ENCODE measurements around the gene GMPPB.
"Not testable (repeated sequence)": the region's sequence is repeated elsewhere in the genome, so short reads cannot be mapped to it uniquely, and the experiment has no call there.

The GMPPB gene

DNA sequence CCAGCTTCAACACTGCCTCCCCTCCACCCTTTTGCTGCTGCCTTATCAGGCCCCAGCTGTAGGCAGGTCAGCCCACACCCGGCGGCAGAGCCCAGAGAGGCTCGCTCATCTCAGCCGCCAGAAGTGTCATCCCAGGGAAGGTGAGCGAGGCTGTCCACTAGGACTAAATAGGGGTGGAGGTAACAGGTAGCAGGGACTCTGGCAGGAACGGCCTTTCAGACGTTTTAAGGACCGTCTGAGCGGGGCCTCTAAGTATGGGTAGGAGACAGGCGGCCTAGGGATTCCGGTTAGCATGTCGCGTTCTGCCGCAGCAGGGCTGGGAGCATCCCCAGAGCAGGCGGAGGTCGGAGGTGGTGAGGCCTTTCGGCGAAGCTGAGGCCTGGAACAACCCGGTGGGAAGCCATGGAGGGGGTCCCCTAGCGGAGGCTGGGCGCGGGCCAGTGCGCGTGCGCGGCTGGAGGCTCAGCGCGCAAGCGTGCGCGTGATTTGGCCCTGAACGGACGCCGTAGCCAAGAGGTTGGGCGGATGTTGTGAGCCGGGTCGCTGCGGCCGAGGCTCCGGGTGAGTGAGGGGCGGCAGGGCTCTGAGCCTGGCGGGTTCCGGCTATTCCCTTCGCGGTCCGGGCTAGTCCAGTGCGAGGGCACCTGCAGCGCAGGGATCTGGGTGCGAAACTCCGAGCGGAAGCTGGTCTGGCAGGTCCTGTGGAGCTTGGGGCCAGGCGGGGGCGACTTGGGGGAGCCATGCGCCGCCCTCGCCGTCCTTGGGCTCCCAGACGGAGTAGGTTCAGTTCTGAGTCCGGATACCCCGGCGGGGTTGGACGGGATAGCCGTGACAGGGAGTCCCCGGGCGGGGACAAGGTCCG is 34.5 kb downstream of the GMPPB start, which contains the start of the genes MST1 and RNF123:
Gene MST1, minus strand, starts transcription at position 429 of the 862 bp plus-strand sequence. CDS start 783 bp downstream, outside the sequence.
Gene RNF123, plus strand, starts transcription at position 512 of the 862 bp plus-strand sequence. CDS start 1,609 bp downstream, outside the sequence.
- no peak for DNase-seq

DNA sequence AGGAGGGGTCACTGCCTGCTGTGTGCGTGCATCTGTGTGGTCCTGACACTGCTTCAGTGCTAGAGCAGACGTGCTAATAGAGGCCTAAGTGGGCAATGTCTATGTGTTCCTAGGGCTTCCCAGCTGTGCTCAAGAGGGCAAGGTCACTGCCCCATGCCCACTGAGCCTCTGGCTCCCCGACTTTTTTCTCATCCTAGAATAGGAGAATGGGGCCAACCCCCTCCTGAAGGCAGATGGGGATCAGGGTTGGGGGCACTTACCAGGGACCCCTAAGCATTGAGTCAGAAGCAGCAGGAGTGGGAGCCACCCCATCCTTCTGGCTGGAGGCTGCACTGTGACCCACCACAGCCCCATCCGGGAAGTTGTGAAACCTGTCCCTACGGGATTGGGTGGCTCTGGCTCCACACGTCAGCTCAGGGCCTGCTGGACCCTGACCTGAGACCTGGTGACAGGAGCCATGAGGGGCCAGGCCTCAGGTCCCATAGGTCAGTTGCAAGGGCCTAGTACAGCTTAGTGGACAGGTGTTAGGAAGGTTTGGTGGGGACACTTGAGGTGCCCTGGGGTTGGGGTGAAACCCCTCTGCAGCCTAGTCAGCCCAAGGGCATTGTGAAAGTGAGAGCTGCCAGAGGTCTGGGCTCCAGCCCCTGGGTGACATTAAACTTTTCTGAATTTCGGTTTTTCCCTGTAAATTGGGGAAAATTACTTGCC is 35.3 kb downstream of the GMPPB start:
- not testable (repeated sequence) for DNase-seq

DNA sequence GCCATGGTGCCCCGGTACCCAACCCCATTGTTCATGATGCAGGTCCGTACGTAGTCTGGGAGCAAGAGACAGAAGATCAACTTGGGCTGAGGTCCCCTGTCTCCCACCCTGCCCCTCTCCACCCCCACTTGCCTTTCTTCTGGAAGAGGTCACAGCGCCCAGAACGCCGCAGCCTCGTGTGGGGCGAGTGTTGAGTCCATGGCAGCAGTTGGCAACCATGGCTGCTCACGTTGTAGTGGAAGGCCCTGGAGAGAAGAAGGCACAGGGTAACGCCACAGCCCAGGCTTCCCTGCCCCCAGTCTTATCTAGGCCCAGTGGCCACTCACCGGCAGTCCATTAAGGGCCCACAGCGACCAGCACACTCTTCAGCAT is 36.3 kb downstream of the GMPPB start:
- not testable (repeated sequence) for DNase-seq

DNA sequence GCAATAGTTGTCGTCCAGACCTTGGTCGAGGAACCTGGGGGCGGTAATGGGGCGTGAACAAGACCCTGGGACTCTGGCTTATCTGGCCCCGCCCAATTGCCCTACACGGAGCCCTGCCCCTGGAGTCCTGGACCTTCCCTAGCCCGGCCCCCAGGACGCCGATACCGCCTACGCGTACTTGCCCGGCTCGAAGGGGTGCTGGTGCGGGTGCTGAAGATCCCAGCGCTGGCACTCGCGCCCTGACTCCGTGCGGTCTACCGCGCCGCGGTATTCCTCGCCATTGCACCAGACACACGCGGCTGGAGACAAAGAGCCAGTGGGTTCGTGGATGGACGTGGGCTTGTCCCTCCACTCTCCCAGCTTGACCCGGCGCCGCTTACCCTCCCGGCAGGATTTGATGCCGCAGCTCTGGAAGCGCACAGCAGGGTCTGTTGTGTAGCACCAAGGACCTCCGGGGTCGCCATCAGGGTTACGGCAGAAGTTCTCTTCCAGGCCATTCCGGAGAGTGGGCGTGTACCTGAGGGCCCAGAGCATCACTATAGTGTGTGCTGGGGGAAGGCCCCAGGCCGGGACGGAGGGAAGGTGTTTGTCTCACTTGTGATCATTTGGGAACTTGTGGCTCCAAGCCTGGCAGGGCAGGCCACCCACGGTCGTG is 36.9 kb downstream of the GMPPB start:
- DNase-seq, result not testable (repeated sequence)

DNA sequence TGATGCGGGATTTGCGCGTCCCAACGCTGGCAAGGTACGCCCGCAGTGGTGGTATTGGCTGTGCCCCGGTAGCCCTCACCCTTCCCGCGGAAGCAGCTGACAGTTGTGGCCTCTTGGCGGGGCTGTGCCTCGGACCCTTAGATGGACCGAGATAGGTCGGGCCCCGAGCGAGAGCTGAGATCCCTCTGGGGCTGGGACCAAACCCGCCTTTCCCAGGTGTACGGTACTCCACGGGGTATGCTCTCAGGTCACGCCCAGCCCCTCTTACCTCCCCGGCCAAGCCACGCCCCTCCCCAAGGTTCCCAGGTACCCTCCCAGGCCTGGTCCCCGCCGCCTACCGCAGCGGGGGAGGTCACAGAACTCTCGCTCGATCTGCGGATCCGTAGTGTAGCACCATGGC is 37.4 kb downstream of the GMPPB start:
- DNase-seq, result not testable (repeated sequence)

DNA sequence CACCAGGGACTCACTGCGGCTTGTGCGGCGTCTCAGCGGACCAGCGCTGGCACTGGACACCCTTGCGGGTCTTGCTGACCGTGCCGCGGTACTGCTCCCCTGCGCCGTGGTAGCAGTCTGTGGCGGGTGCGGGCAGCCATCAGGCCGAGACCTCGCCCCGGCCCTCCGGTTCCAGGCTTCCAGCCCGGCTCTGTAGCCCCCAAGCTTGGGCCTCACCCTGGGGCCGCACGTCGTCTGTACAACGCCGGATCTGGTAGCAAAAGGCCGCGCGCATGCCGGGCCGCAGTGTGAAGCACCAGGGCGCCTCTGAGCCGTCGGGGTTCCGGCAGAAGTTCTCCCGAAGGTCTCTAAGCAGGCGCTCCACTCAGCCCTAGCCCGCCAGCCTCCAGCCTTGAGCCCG is 37.9 kb downstream of the GMPPB start:
- not testable (repeated sequence) for DNase-seq

DNA sequence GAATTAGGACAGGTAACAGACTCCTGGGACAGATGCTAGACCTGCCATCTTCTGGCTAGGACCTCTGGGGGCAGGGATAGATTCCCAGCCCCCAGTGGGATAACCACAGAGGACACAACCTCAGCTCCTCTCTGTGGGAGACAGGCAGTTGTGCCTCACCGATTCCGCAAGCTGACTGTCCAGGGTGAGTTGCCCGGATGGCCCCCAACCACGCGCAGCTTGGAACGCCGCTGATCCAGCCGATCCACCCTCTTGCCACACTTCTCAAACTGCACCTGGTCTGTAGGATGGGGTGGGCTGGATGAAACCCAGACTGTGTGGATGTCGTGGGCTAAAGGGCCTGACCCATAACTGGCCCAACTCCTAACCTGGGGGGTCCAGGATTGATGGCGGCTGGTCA is 38.6 kb downstream of the GMPPB start:
- DNase-seq, result not testable (repeated sequence)

DNA sequence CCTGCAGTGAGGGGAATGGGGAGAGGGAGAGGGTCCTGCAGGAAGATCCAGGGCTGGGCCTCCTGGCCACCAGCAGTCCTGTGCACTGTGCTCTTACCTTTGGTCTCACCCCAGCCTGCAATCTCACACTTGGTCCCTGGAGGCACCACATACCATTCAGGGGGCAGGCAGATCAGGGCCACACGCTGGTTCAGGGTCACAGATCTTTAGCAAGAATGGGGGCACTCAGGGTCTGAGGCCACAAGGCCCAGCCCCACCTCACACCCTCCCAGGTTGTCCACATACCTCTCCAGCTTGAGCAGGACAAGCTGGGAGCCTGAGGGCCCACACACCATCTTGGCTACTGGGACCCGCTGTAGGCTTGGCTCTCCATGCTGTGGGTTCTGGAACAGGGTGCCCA is 39.3 kb downstream of the GMPPB start:
- not testable (repeated sequence) for DNase-seq

DNA sequence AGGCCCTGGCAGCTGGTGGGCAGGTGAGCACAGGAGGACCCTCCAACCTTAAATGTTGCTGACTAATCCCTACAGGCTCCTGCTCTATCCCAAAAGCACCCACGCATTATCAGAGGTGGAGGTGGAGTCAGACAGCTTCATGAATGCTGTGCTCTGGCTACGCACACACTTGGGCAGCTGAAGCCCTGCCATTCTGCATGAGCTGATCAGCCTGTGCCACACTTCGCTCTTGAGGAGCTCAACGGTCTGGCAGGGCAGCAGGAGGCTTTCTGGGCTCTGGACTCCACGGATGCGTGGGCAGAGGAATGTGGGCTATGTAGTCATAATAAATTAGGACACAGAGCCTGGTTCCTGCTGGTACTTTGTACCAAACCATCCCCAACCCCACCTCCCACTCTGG is 40.6 kb downstream of the GMPPB start:
- no peak for DNase-seq

DNA sequence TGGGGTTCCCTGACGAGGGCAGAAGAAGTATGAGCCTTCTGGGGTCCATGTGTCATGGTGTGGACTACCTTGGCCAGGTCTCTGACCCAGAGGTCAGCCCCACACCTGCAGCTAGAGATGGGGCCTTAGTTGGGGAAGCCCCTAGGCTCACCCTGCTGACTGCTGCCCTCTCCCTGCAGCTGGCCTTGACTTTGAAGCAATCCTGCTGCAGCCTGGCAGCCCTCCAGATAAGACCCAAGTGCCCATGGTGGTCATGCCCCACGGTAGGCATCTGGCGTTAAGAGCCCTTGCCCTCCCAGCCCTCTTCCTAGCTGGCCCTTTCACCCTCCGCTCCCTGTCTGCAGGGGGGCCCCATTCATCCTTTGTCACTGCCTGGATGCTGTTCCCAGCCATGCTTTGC is 42.2 kb downstream of the GMPPB start:
- no peak for DNase-seq

DNA sequence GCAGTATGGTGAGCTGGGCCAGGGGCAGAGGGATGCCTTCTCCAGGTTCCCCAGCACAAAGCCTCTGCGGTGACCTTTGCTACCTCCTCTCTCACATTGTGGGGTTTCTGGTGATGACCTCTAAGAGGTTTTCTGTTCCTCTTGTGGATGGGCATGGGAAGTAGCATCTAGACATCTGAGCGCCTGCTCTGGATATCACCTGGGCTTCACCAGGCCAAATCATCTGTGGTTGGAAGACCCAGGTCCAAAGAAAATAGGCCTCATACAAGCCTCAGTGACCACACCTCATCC is 42.6 kb downstream of the GMPPB start:
- DNase-seq, result no peak

DNA sequence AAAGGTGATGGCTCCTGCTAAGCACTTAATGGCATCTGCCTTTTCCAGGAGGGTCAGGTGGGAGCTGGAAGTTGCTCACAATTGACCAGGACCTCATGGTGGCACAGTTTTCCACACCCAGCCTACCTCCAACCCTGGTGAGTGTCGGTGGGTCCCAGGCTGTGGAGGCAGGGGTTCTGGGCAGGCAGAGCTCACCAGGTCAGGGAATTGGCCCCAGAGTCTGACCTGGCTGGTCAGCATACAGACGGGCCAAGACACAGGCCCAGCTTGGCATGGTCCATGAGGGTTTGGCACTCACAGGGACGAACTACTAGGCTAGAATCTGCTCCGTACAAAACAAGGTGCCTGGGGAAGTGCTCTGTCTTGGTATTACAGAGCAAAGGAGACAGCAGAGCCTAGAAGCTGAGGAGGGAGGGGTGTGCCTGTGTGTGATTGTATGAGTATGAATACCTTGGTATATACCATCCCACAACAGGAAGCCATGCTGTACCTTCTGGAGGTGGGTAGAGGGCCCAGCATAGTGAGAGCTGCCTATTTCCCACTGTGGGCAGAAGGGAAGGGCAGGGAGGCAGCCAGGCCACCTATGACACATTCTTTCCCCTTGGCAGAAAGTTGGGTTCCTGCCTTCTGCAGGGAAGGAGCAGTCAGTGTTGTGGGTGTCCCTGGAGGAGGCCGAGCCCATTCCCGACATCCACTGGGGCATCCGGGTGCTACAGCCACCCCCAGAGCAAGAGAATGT is 43.1 kb downstream of the GMPPB start:
- DNase-seq, result no peak

DNA sequence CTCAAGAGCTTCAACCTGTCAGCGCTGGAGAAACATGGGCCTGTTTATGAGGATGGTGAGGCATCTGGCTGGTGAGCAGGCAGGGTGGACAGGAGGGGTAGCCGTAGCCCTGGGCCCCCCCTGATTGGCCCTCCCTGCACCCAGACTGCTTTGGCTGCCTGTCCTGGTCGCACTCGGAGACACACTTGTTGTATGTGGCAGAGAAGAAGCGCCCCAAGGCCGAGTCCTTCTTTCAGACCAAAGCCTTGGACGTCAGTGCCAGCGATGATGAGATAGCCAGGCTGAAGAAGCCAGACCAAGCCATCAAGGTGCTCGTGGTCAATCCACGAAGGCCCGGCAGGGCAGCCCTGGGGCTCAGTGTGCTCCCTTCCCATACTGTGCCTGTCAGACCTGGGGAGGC is 47.8 kb downstream of the GMPPB start:
- no peak for DNase-seq

DNA sequence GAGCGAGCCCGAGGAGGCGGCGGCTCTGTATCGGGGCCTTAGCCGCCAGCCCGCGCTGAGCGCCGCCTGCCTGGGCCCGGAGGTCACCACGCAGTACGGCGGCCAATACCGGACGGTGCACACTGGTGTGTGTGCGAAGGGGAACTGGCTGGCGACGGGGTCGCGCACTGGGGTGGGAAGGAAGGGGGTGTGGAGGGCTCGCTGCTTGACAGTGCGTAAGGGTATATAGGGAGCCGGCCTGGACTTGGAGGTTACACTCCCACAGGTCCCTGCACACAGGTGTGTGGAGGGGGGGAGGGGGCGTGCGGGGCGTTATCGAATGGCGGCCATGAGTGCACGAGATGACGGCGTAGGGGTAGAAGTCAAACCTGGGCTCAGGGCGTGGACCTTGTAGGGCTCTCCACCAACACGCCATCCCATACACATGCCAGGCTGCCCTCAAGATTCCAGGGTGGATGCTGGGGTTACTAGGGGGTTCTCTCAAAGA is 49.2 kb downstream of the GMPPB start:
- DNase-seq, result no peak

DNA sequence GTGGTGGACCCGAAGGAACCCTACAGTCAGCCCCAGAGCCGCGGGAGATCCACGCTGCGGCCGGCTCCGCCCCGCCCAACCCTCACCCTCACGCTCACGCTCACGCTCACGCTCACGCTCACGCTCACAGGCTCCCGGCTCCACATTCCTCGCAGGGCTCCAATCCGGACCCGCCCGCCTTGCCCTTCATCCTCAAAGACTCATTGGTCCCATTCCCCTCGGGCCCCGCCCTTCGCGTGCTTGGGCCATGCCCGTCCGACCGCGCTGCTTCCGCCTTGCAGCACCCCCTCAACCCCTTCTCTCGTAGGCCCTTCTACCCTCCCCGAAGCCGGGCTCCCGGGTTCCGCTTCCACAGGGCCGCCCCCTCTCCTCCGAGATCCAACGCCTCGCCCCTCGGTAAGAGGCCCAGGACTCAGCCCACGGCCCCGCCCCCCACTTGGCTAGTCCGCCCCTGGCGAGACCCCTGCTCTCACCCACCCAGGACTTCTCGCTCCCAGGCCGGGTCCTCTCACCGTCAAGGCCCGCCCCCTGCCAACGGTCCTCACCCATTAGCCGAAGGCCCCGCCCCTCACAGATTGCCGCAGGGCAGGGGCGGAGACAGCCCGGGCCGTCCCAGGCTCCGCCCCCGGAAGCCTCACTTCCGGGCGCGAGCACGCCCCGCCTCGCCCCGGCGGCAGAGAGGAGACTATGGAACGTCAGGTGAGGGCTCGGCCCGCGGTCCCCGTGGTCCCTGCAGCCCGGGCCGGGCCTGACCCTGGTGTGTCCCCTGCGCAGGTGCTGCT is 49.8 kb downstream of the GMPPB start, which contains the start of gene APEH:
Gene APEH, plus strand, starts transcription at position 637 of the 782 bp plus-strand sequence. Its CDS starts 51 bp downstream, at position 688.
- DNase-seq, result no peak

DNA sequence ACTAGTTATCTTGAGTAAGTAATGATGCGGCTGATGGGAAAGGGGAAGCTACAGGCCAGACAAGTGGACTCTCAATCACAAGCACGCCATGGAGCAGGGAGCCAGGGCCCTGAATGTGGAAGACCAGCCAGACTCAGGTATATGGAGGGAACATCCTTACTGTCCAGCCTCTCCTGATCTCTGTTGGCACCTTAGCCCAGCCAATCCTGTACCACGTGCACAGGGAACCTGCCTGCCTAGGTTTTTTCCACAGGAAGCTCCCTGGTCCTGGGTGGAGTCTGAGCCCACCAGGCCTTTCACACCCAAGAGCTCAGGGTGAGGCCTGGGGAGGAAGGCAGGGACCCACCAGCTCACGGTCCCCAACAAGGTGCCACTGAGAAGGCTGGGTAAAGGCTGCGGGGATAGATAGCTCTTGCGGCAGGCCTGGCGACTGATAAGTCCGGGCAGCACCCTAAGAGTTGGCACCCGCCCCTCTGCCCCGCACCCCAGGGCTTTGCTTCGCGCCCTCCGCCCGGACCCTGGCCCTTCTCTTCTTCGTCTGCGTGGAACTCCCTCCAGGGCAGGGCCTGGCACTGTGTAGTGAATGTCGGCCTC is 50.5 kb downstream of the GMPPB start:
- no peak for DNase-seq

DNA sequence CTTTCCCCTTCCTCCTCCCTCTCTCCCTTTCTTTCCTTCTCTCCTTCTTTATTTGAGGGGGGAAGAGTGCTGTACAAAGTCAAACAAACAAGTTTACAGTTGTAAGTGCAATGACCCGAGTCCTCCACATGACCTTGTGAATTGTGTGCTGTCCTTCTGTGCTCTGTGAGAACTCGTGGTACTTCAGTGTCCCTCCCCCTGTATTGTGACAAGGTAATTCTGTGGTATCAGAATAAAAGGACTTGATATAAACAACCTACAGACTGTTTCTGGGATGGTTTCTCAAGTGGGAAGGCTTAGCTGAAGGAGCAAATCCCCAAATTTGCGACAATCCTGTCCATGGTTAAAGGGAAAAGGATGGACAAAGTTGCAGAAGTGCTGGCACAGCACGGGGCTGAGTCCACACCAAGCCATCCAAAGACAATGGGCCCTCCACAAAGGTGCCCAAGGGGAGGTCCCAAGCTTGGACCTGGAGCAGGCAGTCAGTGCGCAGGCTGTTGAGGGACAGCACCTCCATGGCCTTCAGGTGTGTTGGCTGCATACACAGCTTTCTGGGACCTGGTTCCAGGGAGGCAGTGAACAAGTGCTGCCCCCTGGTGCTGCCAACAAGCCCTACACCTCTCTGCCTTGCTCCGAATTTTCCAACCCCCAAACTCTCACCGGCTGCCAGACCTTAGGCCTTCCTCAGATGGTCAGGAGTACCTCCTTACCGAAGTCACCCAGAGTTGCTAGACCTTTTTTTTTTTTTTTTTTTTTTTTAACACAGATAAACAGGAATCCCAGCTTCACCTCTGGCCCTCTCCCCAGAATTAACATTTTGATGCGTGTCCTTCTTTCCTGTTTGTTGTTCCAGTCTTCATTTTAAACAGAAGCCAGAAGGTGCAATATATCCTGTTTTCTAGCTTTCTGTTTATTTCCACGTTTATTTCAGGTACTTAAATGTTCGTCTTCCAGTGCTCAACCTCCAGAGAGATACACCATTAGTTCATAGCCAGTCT is 52.2 kb downstream of the GMPPB start:
- DNase-seq, result no peak

DNA sequence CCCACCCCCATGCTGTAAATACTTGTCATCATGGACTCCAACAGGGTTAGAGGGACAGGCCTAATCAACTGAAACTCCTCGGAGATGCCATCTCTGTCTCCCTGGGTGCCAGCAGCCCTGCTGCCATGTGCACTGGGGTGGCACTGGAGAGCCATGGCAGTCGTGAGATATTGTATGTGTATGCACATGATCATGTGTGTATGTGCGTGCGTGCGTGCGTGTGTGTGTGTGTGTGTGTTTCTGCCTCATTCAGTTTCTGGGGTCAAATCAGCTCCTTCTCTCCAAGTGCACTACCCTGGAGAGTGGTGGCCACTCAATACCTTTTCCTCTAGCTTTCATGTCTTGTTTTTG is 52.8 kb downstream of the GMPPB start:
- no peak for DNase-seq

All from SHP77 (cell line).